Neural cell (in vitro differentiated cells): ENCODE results near the gene JOSD1. TPM values are rescaled to one million over a fixed set of nuclear protein-coding genes. Genes with fewer than 3 reads are reported as not detected.
A peak's percentile ranks its signal among the peaks of the same experiment; 100 is the strongest.

ENCODE experiments used
- H2AFZ ChIP-seq: fragments of 200-600, 300-800 bp; sonication (generic), shearing (Covaris generic); 2 replicates; pipeline ENCODE4 v1.6.0; 2014; ENCODE audit warnings: low read depth, mild to moderate bottlenecking, antibody characterized with exemption, low read length, moderate library complexity
- H3F3A ChIP-seq: fragments of 200-600 bp; shearing (Covaris generic); 2 replicates; pipeline ENCODE4 v1.6.1; 2016; ENCODE audit warnings: mild to moderate bottlenecking, moderate library complexity, mixed read lengths, antibody characterized with exemption, low read length; ENCODE audit not compliant: insufficient read depth, poor library complexity, severe bottlenecking
- H3K27ac ChIP-seq: fragments of 200-600, 300-800 bp; sonication (generic), shearing (Covaris generic); 2 replicates; pipeline ENCODE4 v1.5.1; 2014; ENCODE audit warnings: mild to moderate bottlenecking, low read length, moderate library complexity
- H3K27me3 ChIP-seq: fragments of 300-800, 200-600 bp; sonication (generic), shearing (Covaris generic); 2 replicates; pipeline ENCODE4 v1.6.0; 2014; ENCODE audit warnings: mild to moderate bottlenecking, low read depth, low read length, moderate library complexity; ENCODE audit not compliant: insufficient read depth
- H3K36me3 ChIP-seq: fragments of 300-800, 200-600 bp; sonication (generic), shearing (Covaris generic); 2 replicates; pipeline ENCODE4 v1.5.1; 2014; ENCODE audit warnings: mild to moderate bottlenecking, antibody characterized with exemption, low read length, moderate library complexity; ENCODE audit not compliant: insufficient read depth
- H3K4me2 ChIP-seq: fragments of 300-800, 200-600 bp; sonication (generic), shearing (Covaris generic); 2 replicates; pipeline ENCODE4 v1.6.0; 2014; ENCODE audit warnings: mild to moderate bottlenecking, low read length
- H3K4me3 ChIP-seq: fragments of 300-800, 200-600 bp; sonication (generic), shearing (Covaris generic); 2 replicates; pipeline ENCODE4 v1.5.1; 2014; ENCODE audit warnings: mild to moderate bottlenecking, low read length, moderate library complexity
- H3K79me2 ChIP-seq: fragments of 200-600 bp; shearing (Covaris generic); replicated peaks from 2 replicates; pipeline ENCODE4 v1.6.0; 2014; ENCODE audit warnings: mild to moderate bottlenecking, low read length, moderate library complexity; ENCODE audit not compliant: insufficient read depth
- H3K9ac ChIP-seq: fragments of 300-800, 200-600 bp; sonication (generic), shearing (Covaris generic); 2 replicates; pipeline ENCODE4 v1.6.1; 2016; ENCODE audit warnings: mild to moderate bottlenecking, low read length, mixed read lengths
- H3K9me2 ChIP-seq: fragments of 200-600 bp; shearing (Covaris generic); 2 replicates; pipeline ENCODE4 v1.6.1; 2016; ENCODE audit warnings: mild to moderate bottlenecking, low read length, mixed read lengths; ENCODE audit not compliant: insufficient read depth
- H3K9me3 ChIP-seq: fragments of 200-600, 300-800 bp; sonication (generic), shearing (Covaris generic); 2 replicates; pipeline ENCODE4 v1.6.1; 2016; ENCODE audit warnings: mild to moderate bottlenecking, mixed run types, low read length, moderate library complexity, mixed read lengths
- H4K20me1 ChIP-seq: fragments of 200-600 bp; shearing (Covaris generic); 2 replicates; pipeline ENCODE4 v1.6.1; 2016; ENCODE audit warnings: mild to moderate bottlenecking, mixed run types; ENCODE audit not compliant: insufficient read depth
- CTCF ChIP-seq: fragments of 450-650 bp; IDR thresholded peaks from 2 replicates; pipeline ENCODE4 v1.5.1; 2014; ENCODE audit warnings: antibody characterized with exemption, mild to moderate bottlenecking, moderate library complexity; ENCODE audit not compliant: poor library complexity, severe bottlenecking
- EP300 ChIP-seq: fragments of 450-650 bp; conservative IDR thresholded peaks from 2 replicates; pipeline ENCODE4 v1.6.1; 2014; ENCODE audit warnings: antibody characterized with exemption, mild to moderate bottlenecking, moderate library complexity; ENCODE audit not compliant: poor library complexity, severe bottlenecking
- EZH2 ChIP-seq: fragments of 200-600, 300-800 bp; shearing (Covaris generic), sonication (generic); IDR thresholded peaks from 2 replicates; pipeline ENCODE4 v1.6.1; 2014; ENCODE audit warnings: antibody characterized with exemption, low read length, borderline replicate concordance, mild to moderate bottlenecking; ENCODE audit not compliant: insufficient read depth, poor library complexity, severe bottlenecking
- MXI1 ChIP-seq: fragments of 450-650 bp; conservative IDR thresholded peaks from 2 replicates; pipeline ENCODE4 v1.6.1; 2014; ENCODE audit warnings: antibody characterized with exemption, mild to moderate bottlenecking; ENCODE audit not compliant: poor library complexity, severe bottlenecking
- POLR2AphosphoS5 ChIP-seq: IDR thresholded peaks from 2 replicates; pipeline ENCODE4 v1.6.1; 2012
- RAD21 ChIP-seq: fragments of 450-650 bp; conservative IDR thresholded peaks from 2 replicates; pipeline ENCODE4 v1.6.1; 2014; ENCODE audit warnings: antibody characterized with exemption, mild to moderate bottlenecking, moderate library complexity
- SMC3 ChIP-seq: fragments of 450-650 bp; conservative IDR thresholded peaks from 2 replicates; pipeline ENCODE4 v1.6.1; 2014; ENCODE audit warnings: antibody characterized with exemption, mild to moderate bottlenecking, moderate library complexity; ENCODE audit not compliant: poor library complexity
- TAF1 ChIP-seq: IDR thresholded peaks from 2 replicates; pipeline ENCODE4 v1.6.1; 2012; ENCODE audit warnings: low read depth
- polyA plus RNA-seq: library from polyadenylated mRNA; depleted of rRNA; stranded (reverse); fragments of >200 nt; gene quantifications from 2 replicates; pipeline ENCODE4 v1.2.3, GENCODE V29; 2014
- TF ChIP-seq, protein P1 (sequence below): IDR thresholded peaks from 2 replicates; pipeline ENCODE4 v1.6.1; 2012; ENCODE audit warnings: borderline replicate concordance

The JOSD1 gene
- polyA plus RNA-seq, 1 donor from 2014 or later = 71.3 TPM

DNA sequence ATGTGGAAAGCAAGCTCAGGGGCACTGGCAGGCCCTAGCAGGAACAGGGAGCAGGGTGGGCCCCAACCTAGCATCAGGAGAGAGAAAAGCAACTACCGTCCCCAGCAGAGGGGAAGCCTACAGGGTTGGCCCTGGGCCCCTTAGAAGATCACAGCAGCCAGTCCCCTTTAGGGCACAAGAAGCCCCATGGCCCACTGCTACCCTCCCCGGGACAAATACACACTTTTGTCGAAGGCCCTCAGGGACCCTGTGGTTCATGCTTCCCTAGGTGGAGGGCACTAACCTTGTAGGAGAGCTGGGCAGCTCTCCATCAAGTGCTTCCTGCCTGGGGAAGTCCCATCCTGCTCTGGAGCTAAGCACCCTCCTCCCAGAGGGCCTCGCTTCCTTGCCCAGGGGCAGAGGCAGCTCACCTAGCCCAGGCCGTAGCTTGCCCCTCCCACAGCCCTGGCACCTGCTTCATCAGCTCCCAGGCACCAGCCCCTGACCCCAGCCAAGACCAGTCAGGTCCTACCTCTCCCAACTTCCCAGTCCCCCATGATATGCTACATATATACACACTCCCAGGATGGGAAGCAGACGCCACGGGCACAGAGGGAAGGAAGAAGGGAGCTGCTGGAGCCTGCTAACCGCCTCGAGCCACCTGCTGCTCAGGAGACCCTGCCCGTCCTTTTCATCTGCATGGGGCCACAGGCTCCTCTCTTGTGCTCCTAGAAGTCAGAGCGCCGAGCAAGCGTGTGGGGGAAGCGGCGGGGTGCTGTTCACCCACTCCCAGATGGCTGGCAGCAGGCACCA lies 34.9 kb upstream of the JOSD1 start:
- peaks cover 11% of the 10 kb centered on the region for H3K36me3 ChIP-seq
- H3K27ac ChIP-seq = no peak overlapping the region
- H3K9me3 ChIP-seq = no peaks in the 10 kb centered on the region
- no peaks in the 10 kb centered on the region for H3K9me2 ChIP-seq
- no peak overlapping the region for H3K4me2 ChIP-seq
- H3K9ac ChIP-seq = no peak overlapping the region
- H2AFZ ChIP-seq = no peak overlapping the region
- no peak for TF ChIP-seq SMC3
- no peak for TF ChIP-seq CTCF
- TF ChIP-seq TAF1 = no peak
- TF ChIP-seq, protein P1, sequence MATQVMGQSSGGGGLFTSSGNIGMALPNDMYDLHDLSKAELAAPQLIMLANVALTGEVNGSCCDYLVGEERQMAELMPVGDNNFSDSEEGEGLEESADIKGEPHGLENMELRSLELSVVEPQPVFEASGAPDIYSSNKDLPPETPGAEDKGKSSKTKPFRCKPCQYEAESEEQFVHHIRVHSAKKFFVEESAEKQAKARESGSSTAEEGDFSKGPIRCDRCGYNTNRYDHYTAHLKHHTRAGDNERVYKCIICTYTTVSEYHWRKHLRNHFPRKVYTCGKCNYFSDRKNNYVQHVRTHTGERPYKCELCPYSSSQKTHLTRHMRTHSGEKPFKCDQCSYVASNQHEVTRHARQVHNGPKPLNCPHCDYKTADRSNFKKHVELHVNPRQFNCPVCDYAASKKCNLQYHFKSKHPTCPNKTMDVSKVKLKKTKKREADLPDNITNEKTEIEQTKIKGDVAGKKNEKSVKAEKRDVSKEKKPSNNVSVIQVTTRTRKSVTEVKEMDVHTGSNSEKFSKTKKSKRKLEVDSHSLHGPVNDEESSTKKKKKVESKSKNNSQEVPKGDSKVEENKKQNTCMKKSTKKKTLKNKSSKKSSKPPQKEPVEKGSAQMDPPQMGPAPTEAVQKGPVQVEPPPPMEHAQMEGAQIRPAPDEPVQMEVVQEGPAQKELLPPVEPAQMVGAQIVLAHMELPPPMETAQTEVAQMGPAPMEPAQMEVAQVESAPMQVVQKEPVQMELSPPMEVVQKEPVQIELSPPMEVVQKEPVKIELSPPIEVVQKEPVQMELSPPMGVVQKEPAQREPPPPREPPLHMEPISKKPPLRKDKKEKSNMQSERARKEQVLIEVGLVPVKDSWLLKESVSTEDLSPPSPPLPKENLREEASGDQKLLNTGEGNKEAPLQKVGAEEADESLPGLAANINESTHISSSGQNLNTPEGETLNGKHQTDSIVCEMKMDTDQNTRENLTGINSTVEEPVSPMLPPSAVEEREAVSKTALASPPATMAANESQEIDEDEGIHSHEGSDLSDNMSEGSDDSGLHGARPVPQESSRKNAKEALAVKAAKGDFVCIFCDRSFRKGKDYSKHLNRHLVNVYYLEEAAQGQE = no peak
- no peak for TF ChIP-seq RAD21
- TF ChIP-seq EP300 = no peak
- TF ChIP-seq EZH2 = no peak
- TF ChIP-seq POLR2AphosphoS5 = peak; percentile 30
- no peaks in the 10 kb centered on the region for H3F3A ChIP-seq
- H3K27me3 ChIP-seq = no peaks in the 10 kb centered on the region
- H3K4me3 ChIP-seq = no peak overlapping the region
- no peaks in the 10 kb centered on the region for H3K79me2 ChIP-seq
- no peaks in the 10 kb centered on the region for H4K20me1 ChIP-seq

DNA sequence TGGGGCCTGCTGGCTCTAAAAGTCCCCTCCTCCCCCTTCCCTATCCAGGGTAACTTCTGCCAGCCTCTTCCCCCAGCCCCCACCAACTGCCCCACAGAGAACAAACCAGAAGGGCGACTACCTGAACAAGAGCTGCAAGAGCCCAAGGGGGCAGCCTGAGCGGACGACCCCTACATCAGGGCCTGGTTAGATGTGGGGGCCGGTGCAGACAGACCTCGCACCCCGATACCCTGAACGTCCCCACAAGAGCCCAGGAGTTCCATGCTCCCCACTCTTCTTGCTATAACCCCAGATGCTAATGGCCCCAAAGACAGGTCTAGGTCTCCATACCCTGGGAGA lies 34.4 kb upstream of the JOSD1 start:
- Histone ChIP-seq H3K79me2 (no peaks in the 10 kb centered on the region), H3K27me3 (no peaks in the 10 kb centered on the region), H3K9me3 (no peaks in the 10 kb centered on the region), H3K4me3 (no peak overlapping the region), H3K4me2 (no peak overlapping the region), H3K36me3 (peaks cover 5% of the 10 kb centered on the region), H4K20me1 (no peaks in the 10 kb centered on the region), H3K9ac (no peak overlapping the region), H3K27ac (no peak overlapping the region), H3K9me2 (no peaks in the 10 kb centered on the region), H2AFZ (no peak overlapping the region), H3F3A (no peaks in the 10 kb centered on the region)
- TF ChIP-seq EZH2 = no peak
- TF ChIP-seq TAF1 = no peak
- no peak for TF ChIP-seq SMC3
- TF ChIP-seq MXI1 = no peak
- no peak for TF ChIP-seq POLR2AphosphoS5
